Endodermal cell (in vitro differentiated cells): ENCODE results near the gene NAPA. TPM values are rescaled to one million over a fixed set of nuclear protein-coding genes. Genes with fewer than 3 reads are reported as not detected.
A peak's percentile ranks its signal among the peaks of the same experiment; 100 is the strongest.

Source experiments
- DNase-seq: peaks from one replicate; pipeline ENCODE4 v3.0.0-alpha.2; 2017
- H3K27ac ChIP-seq: 2 replicates; pipeline ENCODE4 v1.5.1; 2013; ENCODE audit warnings: mild to moderate bottlenecking, low read depth, low read length, moderate library complexity
- H3K27me3 ChIP-seq: 2 replicates; pipeline ENCODE4 v1.6.1; 2013; ENCODE audit warnings: mild to moderate bottlenecking, low read length, moderate library complexity; ENCODE audit not compliant: insufficient read depth, control insufficient read depth, poor library complexity, severe bottlenecking
- H3K36me3 ChIP-seq: 2 replicates; pipeline ENCODE4 v1.7.0; 2013; ENCODE audit warnings: mild to moderate bottlenecking, low read length, moderate library complexity; ENCODE audit not compliant: control insufficient read depth, insufficient read depth
- H3K4me1 ChIP-seq: one replicate; pipeline ENCODE4 v1.7.0; 2013; ENCODE audit warnings: low read length; ENCODE audit not compliant: control insufficient read depth, insufficient read depth
- H3K4me3 ChIP-seq: 2 replicates; pipeline ENCODE4 v1.5.1; 2013; ENCODE audit warnings: mild to moderate bottlenecking, low read length, moderate library complexity
- H3K9ac ChIP-seq: 2 replicates; pipeline ENCODE4 v1.6.1; 2013; ENCODE audit warnings: mild to moderate bottlenecking, low read length, moderate library complexity; ENCODE audit not compliant: poor library complexity, severe bottlenecking; ENCODE audit errors: extremely low read depth
- H3K9me3 ChIP-seq: 2 replicates; pipeline ENCODE4 v1.6.1; 2013; ENCODE audit warnings: mild to moderate bottlenecking, low read length, moderate library complexity; ENCODE audit not compliant: control insufficient read depth
- H3K27ac Mint-ChIP-seq: 2 replicates; pipeline ENCODE4 v1.8.0; 2020; ENCODE audit warnings: mixed read lengths
- H3K27me3 Mint-ChIP-seq: 2 replicates; pipeline ENCODE4 v1.8.0; 2021; ENCODE audit warnings: mild to moderate bottlenecking, mixed read lengths; ENCODE audit not compliant: insufficient read depth
- H3K36me3 Mint-ChIP-seq: 2 replicates; pipeline ENCODE4 v1.8.0; 2020; ENCODE audit warnings: low read depth, mixed read lengths
- H3K4me1 Mint-ChIP-seq: 2 replicates; pipeline ENCODE4 v1.8.0; 2020; ENCODE audit warnings: mixed read lengths
- H3K4me3 Mint-ChIP-seq: 2 replicates; pipeline ENCODE4 v1.8.0; 2020; ENCODE audit warnings: mild to moderate bottlenecking, moderate library complexity, mixed read lengths
- H3K9me3 Mint-ChIP-seq: 2 replicates; pipeline ENCODE4 v1.8.0; 2020; ENCODE audit warnings: mild to moderate bottlenecking, mixed read lengths
- WGBS, 2 experiments: methylation state at CpG; one replicate each; pipeline versions ENCODE4 v1.1.5 to v1.1.7; 2013; ENCODE audit warnings: missing lambda C conversion rate in 2 of 2, mixed read lengths in 1 of 2; ENCODE audit not compliant: insufficient coverage in 1 of 2, insufficient read length in 1 of 2; 5-methylcytosine and 5-hydroxymethylcytosine counted together
- total RNA-seq, 2 donors: library from RNA; stranded (reverse); fragmentation: NEBNext Ultra II Directional in 1 of 2; extraction: Animal tissue kit (Norgen Biotek cat#: 25700) in 1 of 2; gene quantifications; 2 replicates in 1 of 2; 3 replicates in 1 of 2; pipeline ENCODE4 v1.2.1, GENCODE V29; 2021
- TF ChIP-seq, protein P1 (sequence below): fragments of 200-600 bp; sonication (generic); conservative IDR thresholded peaks from 2 replicates; pipeline ENCODE4 v1.5.0; 2021; ENCODE audit warnings: antibody characterized with exemption, mild to moderate bottlenecking

NAPA gene
- total RNA-seq, 2 donors from 2014 or later, result 66.0 to 73.9 TPM

GRCh38 chr19:47445937-47446402 is 68.9 kb downstream of the NAPA start:
- Mint-ChIP-seq H3K36me3 (no peaks in the 10 kb centered on the region), H3K27ac (no peak overlapping the region), H3K4me3 (no peak overlapping the region), H3K27me3 (peaks cover 81% of the 10 kb centered on the region), H3K9me3 (no peaks in the 10 kb centered on the region), H3K4me1 (no peaks in the 10 kb centered on the region)
- no peak overlapping the region for H3K4me3 ChIP-seq
- H3K27ac ChIP-seq, result no peak overlapping the region
- no peak overlapping the region for H3K9ac ChIP-seq
- WGBS, 2 experiments, result 19 to 21% methylated on average over 12 to 22 of the region's 22 CpGs
- TF ChIP-seq, protein P1, sequence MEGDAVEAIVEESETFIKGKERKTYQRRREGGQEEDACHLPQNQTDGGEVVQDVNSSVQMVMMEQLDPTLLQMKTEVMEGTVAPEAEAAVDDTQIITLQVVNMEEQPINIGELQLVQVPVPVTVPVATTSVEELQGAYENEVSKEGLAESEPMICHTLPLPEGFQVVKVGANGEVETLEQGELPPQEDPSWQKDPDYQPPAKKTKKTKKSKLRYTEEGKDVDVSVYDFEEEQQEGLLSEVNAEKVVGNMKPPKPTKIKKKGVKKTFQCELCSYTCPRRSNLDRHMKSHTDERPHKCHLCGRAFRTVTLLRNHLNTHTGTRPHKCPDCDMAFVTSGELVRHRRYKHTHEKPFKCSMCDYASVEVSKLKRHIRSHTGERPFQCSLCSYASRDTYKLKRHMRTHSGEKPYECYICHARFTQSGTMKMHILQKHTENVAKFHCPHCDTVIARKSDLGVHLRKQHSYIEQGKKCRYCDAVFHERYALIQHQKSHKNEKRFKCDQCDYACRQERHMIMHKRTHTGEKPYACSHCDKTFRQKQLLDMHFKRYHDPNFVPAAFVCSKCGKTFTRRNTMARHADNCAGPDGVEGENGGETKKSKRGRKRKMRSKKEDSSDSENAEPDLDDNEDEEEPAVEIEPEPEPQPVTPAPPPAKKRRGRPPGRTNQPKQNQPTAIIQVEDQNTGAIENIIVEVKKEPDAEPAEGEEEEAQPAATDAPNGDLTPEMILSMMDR, result no peak
- H3K9me3 ChIP-seq, result no peaks in the 10 kb centered on the region
- H3K27me3 ChIP-seq, result peaks cover 64% of the 10 kb centered on the region
- peak; percentile 84 for DNase-seq
- H3K36me3 ChIP-seq, result no peaks in the 10 kb centered on the region
- H3K4me1 ChIP-seq, result no peaks in the 10 kb centered on the region

GRCh38 chr19:47445527-47445926 is 69.3 kb downstream of the NAPA start:
- H3K4me3 Mint-ChIP-seq, result no peak overlapping the region
- peaks cover 78% of the 10 kb centered on the region for H3K27me3 Mint-ChIP-seq
- Histone ChIP-seq H3K9ac (no peak overlapping the region), H3K36me3 (no peaks in the 10 kb centered on the region), H3K4me1 (no peaks in the 10 kb centered on the region), H3K9me3 (no peaks in the 10 kb centered on the region), H3K27me3 (peaks cover 64% of the 10 kb centered on the region), H3K27ac (no peak overlapping the region), H3K4me3 (no peak overlapping the region)
- no peaks in the 10 kb centered on the region for H3K9me3 Mint-ChIP-seq
- WGBS, 2 experiments, result 51 to 67% methylated on average over 1 to 3 of the region's 4 CpGs
- H3K36me3 Mint-ChIP-seq, result no peaks in the 10 kb centered on the region
- H3K27ac Mint-ChIP-seq, result no peak overlapping the region
- TF ChIP-seq, protein P1, result no peak
- no peak for DNase-seq
- no peaks in the 10 kb centered on the region for H3K4me1 Mint-ChIP-seq

- H3K27me3 Mint-ChIP-seq, result peaks cover 68% of the 10 kb centered on the region
- 40 to 55% methylated on average over 12 to 22 of the region's 22 CpGs for WGBS, 2 experiments
- Histone ChIP-seq H3K4me1 (no peaks in the 10 kb centered on the region), H3K4me3 (no peak overlapping the region), H3K27me3 (peaks cover 58% of the 10 kb centered on the region), H3K9ac (no peak overlapping the region), H3K36me3 (no peaks in the 10 kb centered on the region), H3K27ac (no peak overlapping the region), H3K9me3 (no peaks in the 10 kb centered on the region)
- no peaks in the 10 kb centered on the region for H3K9me3 Mint-ChIP-seq
- no peaks in the 10 kb centered on the region for H3K36me3 Mint-ChIP-seq
- peak; percentile 89 for DNase-seq
- TF ChIP-seq, protein P1, result no peak
- H3K4me1 Mint-ChIP-seq, result no peaks in the 10 kb centered on the region
- H3K27ac Mint-ChIP-seq, result no peak overlapping the region
- H3K4me3 Mint-ChIP-seq, result no peak overlapping the region
These were observed 70.5 kb downstream of the NAPA start for GRCh38 chr19:47444388-47444821.
